Spleen (tissue), 7 donors: ENCODE measurements around the gene CGAS.

ENCODE experiments used
- CTCF ChIP-seq, 11 experiments: fragments of 200-600 bp in 7 of 11; fragments of 450-650 bp in 4 of 11; sonication (generic) in 4 of 11; IDR thresholded peaks in 8 of 11; conservative IDR thresholded peaks in 3 of 11; 1 replicate in 7 of 11; 2 replicates in 4 of 11; pipeline versions ENCODE4 v1.4.0 to v1.8.0; 2016 to 2021; ENCODE audit warnings: antibody characterized with exemption in 11 of 11, inconsistent platforms in 4 of 11, mild to moderate bottlenecking in 1 of 11
- POLR2A ChIP-seq, 3 donors: fragments of 450-650 bp; IDR thresholded peaks; one replicate each; pipeline ENCODE4 v1.5.1; 2017; ENCODE audit warnings: antibody characterized with exemption in 3 of 3, mild to moderate bottlenecking in 1 of 3
- POLR2AphosphoS5 ChIP-seq, 3 donors: sonication (generic); formaldehyde crosslinking; IDR thresholded peaks; one replicate each; pipeline ENCODE4 v1.5.1; 2017; ENCODE audit warnings: antibody characterized with exemption in 3 of 3
- donor health status: DM: no; HTN: no; CAD: no; lungs with moderate emphysema.
- donor health status: DM: no; HTN: no; CAD: no.
- donor health status: DM: no; HTN: no; CAD: no.

- TF ChIP-seq CTCF (IDR thresholded peaks at IDR 0.05 in 8 of 11, conservative IDR thresholded peaks at IDR 0.05 in 3 of 11) (no peak), POLR2A (IDR thresholded peaks at IDR 0.05) (no peak), POLR2AphosphoS5 (IDR thresholded peaks at IDR 0.05) (peak; percentile 88 to 93 (median 88))
These were observed 9.6 kb upstream of the CGAS start, which contains the start of gene MTO1 for GRCh38 chr6:73461537-73462350.
